ENCODE measurements around the gene KLF16. TPM values are rescaled to one million over a fixed set of nuclear protein-coding genes. Genes with fewer than 3 reads are reported as not detected.
A peak's percentile ranks its signal among the peaks of the same experiment; 100 is the strongest.

The KLF16 gene
- total and polyA plus RNA-seq, 9 of the 15 experiments (the other 6 are each of a cell fraction or from before 2014, with no cell fraction given) = 0.04 to 60.4 (median 6.8) TPM

DNA sequence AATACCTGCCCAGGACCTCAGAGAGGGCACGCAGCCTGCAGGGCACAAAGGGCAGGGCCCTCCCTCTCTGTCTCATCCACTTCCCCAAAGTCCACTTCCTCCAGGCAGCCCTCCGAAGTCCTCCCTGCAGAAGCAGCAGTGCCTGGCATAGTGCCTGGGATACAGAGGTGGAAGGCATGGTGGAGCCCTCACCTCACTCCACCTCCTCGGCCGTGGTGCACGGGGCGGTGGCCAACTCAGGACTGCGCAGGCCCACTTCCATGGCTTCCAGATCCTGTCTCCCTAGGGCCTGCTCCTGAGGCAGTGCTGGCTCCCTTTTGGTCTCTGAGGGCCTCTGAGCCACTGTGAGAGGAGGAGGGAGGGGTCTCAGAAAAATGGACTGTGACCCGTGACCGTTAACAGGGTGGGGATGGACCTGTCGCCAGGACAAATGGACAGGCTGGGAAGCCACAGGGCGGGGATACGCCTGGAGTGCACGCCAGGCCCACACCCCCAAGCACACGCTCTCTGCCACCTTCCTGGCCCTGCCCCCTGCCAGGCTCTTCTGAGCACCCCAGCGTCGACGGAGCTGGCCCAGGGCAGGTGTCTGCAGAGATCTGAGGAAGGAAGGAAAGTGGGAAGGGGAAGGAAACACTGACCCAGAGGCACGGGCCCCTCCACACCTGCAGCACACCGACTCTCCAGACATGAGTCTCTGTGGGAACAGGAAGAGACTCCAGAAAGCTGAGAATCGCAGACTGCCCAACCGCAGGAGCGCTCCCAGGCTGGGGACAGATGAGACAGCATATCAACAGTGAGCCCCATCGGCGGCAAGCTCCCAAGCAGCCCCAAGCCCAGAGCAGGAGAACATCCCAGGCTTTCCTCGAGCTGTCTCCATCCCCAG lies 23.5 kb downstream of the KLF16 start (continued):
- TF ChIP-seq, protein P1, sequence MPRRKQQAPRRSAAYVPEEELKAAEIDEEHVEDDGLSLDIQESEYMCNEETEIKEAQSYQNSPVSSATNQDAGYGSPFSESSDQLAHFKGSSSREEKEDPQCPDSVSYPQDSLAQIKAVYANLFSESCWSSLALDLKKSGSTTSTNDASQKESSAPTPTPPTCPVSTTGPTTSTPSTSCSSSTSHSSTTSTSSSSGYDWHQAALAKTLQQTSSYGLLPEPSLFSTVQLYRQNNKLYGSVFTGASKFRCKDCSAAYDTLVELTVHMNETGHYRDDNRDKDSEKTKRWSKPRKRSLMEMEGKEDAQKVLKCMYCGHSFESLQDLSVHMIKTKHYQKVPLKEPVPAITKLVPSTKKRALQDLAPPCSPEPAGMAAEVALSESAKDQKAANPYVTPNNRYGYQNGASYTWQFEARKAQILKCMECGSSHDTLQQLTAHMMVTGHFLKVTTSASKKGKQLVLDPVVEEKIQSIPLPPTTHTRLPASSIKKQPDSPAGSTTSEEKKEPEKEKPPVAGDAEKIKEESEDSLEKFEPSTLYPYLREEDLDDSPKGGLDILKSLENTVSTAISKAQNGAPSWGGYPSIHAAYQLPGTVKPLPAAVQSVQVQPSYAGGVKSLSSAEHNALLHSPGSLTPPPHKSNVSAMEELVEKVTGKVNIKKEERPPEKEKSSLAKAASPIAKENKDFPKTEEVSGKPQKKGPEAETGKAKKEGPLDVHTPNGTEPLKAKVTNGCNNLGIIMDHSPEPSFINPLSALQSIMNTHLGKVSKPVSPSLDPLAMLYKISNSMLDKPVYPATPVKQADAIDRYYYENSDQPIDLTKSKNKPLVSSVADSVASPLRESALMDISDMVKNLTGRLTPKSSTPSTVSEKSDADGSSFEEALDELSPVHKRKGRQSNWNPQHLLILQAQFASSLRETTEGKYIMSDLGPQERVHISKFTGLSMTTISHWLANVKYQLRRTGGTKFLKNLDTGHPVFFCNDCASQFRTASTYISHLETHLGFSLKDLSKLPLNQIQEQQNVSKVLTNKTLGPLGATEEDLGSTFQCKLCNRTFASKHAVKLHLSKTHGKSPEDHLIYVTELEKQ (CRISPR knock-in tag; IDR thresholded peaks at IDR 0.05) = no peak
- TF ChIP-seq ESRRA (IDR thresholded peaks at IDR 0.05; ENCODE audit: borderline replicate concordance, low read depth) (no peak; the same call in 1 of the 2 replicates), NONO (IDR thresholded peaks at IDR 0.05; ENCODE audit: low read depth in 2 of 2, low read length in 1 of 2) (no peak), PHF8 (IDR thresholded peaks at IDR 0.05; ENCODE audit: borderline replicate concordance, low read length) (no peak), NFE2 (IDR thresholded peaks at IDR 0.05; ENCODE audit: low read depth) (peak; percentile 77), KDM1A (IDR thresholded peaks at IDR 0.05) (0 out of 4 replicates have a peak, but pooled peaks of 1 of the 2 experiments have one; percentile 14), JUNB (CRISPR knock-in tag; conservative IDR thresholded peaks at IDR 0.05) (no peak), ZNF316 (IDR thresholded peaks at IDR 0.05) (peak; percentile 52), NR2C2 (CRISPR knock-in tag; IDR thresholded peaks at IDR 0.05) (0 out of 2 replicates have a peak, but pooled peaks have one; percentile 16), NR2C2 (tag; IDR thresholded peaks at IDR 0.05) (no peak), NEUROD1 (IDR thresholded peaks at IDR 0.05; ENCODE audit: borderline replicate concordance, low read depth, low read length, partially characterized antibody) (no peak), SMAD4 (CRISPR knock-in tag; conservative IDR thresholded peaks at IDR 0.05) (0 out of 2 replicates have a peak, but pooled peaks have one; percentile 40), HDAC1 (IDR thresholded peaks at IDR 0.05) (no peak), MAFF (IDR thresholded peaks at IDR 0.05; ENCODE audit: low read length) (no peak), BCOR (IDR thresholded peaks at IDR 0.05) (0 out of 2 replicates have a peak, but pooled peaks have one; percentile 9)
- TF ChIP-seq, protein P2, sequence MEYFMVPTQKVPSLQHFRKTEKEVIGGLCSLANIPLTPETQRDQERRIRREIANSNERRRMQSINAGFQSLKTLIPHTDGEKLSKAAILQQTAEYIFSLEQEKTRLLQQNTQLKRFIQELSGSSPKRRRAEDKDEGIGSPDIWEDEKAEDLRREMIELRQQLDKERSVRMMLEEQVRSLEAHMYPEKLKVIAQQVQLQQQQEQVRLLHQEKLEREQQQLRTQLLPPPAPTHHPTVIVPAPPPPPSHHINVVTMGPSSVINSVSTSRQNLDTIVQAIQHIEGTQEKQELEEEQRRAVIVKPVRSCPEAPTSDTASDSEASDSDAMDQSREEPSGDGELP (CRISPR knock-in tag; IDR thresholded peaks at IDR 0.05; ENCODE audit: borderline replicate concordance) = no peak
